Tibial nerve (tissue), 4 donors: Measurements from ENCODE around the gene CTAG1B.

ENCODE experiments used
- CTCF ChIP-seq, 5 experiments: fragments of 200-600 bp in 3 of 5; fragments of 450-650 bp in 2 of 5; sonication (generic) in 3 of 5; IDR thresholded peaks; one replicate each; pipeline ENCODE4 v1.5.1; 2016 to 2019; ENCODE audit warnings: antibody characterized with exemption in 5 of 5, mild to moderate bottlenecking in 3 of 5, moderate library complexity in 2 of 5
- EP300 ChIP-seq, 2 donors: sonication (generic); formaldehyde crosslinking; IDR thresholded peaks; one replicate each; pipeline ENCODE4 v1.6.1; 2017; ENCODE audit warnings: antibody characterized with exemption in 2 of 2, mild to moderate bottlenecking in 1 of 2
- POLR2A ChIP-seq, 2 donors: fragments of 450-650 bp; IDR thresholded peaks; one replicate each; pipeline ENCODE4 v1.6.1; 2017; ENCODE audit warnings: antibody characterized with exemption in 2 of 2, mild to moderate bottlenecking in 2 of 2, moderate library complexity in 2 of 2

- TF ChIP-seq CTCF (IDR thresholded peaks at IDR 0.05) (no peak), POLR2A (IDR thresholded peaks at IDR 0.05) (no peak), EP300 (IDR thresholded peaks at IDR 0.05) (no peak)
Observed at GRCh38 chrX:154654925-154655324, 35.8 kb upstream of the CTAG1B start.
